NCI-H748 treated with DMSO at 0.1 percent for 48 hours (cell line): Measurements from ENCODE around the gene MAFB.

ENCODE experiments used
- DNase-seq: peaks from one replicate; lab custom pipeline; 2025; lab: John Stamatoyannopoulos, UW

Gene MAFB

GRCh38 chr20:40681684-40682083 lies 7.4 kb downstream of the MAFB start:
- DNase-seq = no peak

- no peak for DNase-seq
Measured at GRCh38 chr20:40681165-40681564, 7.9 kb downstream of the MAFB start.

DNA sequence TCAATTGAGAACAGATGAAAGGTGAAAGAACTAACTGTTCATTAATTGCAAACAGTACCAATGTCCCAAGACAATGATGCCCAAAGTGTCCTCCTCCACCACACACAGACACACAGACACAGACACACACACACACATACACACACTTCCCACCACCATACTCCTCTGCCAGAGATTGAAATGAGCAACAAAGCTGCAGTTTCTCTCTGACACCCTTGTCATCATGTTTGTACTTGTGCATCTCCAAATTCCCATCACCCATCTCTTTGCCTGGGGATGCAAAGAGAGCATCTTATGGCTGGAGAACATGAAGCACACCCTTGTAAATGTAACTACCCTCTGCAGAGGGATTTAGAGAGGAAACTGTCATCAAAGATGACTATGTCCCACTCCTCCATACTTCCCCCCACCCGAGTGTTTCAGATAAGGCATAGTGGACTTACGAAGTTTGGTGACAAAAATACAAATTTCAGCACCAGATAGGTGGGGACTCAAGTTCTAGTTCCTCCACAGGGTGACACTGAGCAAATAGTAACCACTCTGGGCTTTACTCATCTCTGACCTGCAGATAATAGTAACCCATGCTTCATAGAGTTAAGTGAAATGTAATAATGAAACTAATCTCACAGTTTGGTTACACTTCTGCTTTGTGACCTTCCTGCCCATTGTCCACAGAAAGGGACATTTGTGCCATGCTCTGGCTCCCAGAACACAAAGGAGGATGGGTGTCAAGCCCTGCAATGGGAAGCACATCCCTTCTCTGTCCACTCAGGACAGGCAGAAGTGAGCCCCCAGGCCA lies 8.7 kb downstream of the MAFB start:
- DNase-seq = no peak

DNA sequence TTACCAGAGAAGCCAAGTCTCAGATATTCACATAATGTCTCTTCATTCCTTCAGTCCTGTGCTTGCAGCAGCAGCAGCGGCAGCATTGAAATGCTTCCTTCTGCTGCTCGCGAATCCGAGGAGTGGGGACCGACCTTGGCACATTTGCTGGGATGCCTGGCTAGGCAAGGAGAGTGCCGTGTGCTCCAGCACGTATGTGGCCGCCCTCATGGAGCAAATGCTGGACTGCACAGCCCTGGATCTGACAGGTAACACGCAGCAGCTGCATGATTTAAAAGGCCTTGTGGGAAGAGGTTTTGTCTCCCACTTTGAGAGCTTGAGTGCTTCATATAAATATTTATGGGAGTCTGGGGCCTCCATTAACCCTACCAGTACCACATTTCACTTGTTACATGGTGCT lies 9.9 kb downstream of the MAFB start:
- no peak for DNase-seq

DNA sequence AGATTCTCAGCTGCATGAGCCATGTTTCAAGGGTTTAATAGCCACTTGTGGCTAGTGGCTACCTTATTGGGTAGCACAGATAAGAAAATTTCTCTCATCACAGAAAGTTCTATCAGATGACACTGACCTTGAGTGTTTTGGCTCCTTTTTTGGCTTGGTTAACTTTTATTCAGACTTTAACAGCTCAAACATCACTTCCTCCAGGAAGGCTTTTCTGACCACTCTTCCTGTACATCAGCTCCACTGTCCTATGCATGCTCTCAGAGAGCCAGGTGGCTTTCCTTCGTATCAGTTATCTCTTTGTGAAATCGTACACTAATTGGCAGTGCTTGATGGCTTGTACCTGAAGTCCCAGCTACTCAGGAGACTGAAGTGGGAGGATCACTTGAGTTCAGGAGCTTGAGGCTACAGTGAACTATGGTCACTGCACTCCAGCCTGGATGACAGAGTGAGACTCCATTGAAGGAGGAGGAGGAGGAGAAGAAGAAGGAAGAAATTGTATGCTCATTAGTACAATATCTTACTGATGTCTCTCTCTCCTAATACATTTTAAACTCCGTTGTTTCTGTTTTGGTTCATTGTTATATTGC lies 10.7 kb downstream of the MAFB start:
- DNase-seq = no peak

- DNase-seq = no peak
Measured at GRCh38 chr20:40677343-40677924, 11.6 kb downstream of the MAFB start.

- DNase-seq = no peak
Measured at GRCh38 chr20:40676491-40677269, 12.4 kb downstream of the MAFB start.

GRCh38 chr20:40675599-40676221 lies 13.3 kb downstream of the MAFB start:
- no peak for DNase-seq

GRCh38 chr20:40673442-40673841 lies 15.6 kb downstream of the MAFB start:
- DNase-seq = no peak

DNA sequence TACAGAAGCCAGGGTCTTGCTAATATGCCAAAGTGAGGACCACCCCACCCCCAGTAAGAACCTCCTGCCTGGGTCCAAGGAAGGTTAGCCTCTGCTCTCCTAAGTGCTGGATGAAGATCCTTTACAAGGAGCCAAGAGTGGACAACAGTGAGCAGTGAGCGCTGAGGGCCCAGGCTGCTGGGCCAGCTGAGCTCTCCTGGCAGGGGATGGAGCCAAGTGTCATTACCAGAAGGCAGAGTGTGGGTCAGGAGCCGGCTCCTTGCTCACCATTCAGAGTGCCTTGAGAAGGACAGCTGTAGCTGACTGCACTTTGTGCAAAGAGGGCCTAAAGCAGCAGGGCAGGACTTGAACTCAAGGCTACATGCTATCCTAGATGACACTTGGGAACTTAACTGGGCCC lies 16.9 kb downstream of the MAFB start:
- DNase-seq = no peak

- no peak for DNase-seq
Measured at GRCh38 chr20:40670253-40670652, 18.8 kb downstream of the MAFB start.

DNA sequence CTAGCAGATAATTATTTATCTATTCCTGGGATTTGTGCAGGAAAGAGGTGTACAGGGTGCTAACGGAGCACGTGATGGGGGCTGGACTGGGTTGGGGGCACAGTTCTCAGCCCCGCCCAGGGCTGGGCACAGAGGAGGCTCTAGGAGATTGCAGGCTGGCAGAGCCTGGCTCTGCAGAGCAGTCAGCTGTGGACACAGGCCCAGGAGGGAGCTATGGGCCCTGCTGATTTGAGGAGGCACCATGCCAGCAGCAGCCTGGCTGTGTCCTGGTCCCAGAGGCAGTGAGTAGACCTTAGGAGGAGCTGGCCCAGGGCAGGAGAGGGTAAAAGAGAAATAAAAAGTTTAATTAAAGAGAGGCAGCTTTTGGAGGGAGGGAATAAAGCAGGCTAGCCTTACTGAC lies 19.3 kb downstream of the MAFB start:
- no peak for DNase-seq

DNA sequence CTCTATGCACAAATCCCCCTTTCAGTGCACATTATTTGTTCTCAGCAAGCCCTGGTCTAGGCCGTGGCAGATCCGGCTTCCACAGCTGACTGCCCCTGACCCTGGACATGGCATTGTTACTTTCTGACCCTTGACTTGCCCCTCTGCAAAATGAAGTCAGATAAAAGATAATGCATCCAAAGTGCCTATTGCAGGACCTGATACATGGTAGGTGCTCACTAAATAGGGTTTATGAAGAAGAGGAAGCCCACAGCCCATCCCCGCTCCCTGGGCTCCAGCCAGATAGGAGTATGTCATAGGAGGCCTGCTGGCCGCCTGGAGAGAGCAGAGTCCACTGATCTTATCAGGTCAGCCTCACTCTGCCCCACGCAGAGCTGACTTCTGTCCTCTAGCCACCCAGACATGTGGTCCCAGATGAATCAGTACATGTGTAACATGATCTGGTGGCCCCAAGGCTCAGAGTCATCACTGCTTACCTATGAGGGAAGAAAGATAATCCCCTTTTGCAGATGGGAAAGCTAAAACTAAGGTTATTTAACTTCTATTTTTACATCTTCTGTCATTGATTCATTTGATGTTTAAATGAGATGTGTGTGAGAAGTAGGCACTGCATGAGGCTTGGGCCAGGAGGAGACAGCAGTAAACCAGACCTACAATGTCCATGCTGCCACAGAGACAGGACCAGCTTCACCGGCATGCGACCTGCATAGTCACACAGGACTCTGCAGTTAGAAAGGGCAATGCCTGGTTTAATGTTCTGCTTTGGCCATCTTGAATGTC lies 20.4 kb downstream of the MAFB start:
- DNase-seq = no peak

DNA sequence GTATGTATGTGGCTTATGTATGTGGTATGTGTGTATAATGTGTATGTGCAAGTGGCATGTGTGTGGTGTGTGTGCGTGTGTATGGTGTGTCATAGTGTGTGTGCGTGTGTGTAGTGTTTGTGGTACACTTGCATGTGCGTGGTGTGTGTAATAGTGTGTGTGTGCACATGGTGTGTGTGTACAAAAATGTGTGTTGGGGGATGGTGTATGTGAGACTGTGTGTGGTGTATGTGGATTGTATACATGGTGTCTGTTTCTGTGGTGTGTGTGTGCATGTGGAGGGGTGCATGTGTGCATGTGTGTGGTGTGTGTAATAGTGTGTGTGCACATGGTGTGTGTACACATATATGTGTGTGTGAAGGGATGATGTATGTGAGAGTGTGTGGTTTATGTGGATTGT lies 21.5 kb downstream of the MAFB start:
- no peak for DNase-seq

- DNase-seq = no peak
Measured at GRCh38 chr20:40666336-40666735, 22.7 kb downstream of the MAFB start.

DNA sequence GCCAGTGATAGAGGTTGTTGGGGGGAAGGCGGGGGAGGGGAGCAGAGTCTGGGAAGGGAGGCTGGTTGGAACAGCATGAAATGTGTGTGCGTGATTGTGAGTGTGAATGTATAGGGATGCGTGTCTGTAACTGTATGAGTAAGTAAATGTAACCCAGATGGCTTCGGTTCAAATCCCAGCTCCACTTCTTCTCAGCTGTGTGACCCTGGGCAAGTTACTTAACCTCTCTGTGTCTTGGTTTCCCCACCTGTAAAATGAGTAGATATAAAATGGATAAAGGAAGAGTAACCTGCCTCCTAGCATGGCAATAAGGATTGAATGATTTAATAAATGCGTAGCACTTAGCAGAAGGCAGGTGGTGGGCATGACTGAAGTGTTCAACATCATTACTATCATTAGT lies 24.1 kb downstream of the MAFB start:
- no peak for DNase-seq

GRCh38 chr20:40663991-40664880 lies 24.8 kb downstream of the MAFB start:
- DNase-seq = peak; percentile 65

DNA sequence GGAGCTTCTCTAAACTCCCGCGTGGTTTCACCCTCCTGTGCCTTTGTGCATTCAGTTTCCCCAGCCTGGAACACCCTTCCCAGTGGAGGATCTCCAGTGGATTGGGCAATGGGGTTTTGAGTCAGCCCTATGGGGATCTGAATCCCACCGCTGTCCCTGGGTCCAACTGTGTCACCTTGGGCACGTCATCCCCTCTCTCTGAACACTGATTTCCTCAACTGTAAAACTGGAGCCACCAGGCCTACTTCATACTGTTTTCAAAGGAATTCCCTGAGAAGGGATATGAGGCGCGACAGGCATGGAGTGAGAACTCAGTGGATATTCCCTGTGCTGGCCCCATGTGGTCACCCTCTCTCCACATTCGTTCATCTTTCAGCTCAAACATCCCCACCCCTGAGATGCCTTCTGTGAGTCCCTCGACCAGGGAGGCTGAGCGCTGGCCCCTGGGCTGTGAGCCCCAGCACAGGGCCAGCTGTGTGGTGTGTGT lies 25.7 kb downstream of the MAFB start:
- DNase-seq = no peak

DNA sequence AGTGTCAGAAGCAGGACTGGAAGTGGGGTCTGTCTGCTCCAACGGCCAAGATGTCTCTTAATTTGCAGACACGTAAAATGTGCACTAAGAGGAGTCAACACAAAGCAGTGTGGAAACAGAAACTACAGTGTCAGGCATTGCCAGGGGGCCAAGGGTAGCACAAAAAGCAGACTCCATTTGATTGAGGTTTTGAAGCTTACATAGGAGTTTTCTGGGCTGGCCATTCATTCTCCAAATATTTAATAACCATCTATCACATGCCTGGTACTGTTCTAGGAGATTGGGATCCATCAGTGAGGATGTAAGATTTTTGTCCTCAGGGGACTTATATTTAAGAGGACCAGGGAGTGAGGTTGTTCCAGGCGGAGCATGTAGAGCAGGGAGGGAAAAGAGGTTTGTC lies 29.5 kb downstream of the MAFB start:
- no peak for DNase-seq

DNA sequence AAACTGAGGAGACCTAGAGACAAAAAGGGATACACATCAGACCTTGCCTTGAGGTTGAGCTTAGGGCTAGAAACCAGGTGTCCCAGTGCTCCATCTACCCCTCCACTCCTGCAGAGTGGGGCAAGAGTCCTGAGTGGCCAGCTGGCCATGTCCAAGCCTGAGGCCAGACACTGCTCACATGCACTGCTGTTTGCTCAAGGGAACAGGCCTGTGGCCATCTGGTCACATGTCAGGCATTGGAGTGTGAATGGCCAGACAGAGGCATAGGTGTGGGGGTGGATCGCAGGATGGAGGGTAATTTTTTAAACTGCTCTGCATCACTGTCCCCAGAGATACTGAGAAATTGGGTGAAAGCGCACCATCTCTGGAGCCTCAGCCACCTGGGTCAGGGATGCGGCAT lies 30.5 kb downstream of the MAFB start:
- no peak for DNase-seq
